CD4-positive, alpha-beta T cell treated with Interleukin-17A for 1 hour (primary cell): ENCODE measurements around the gene TLR9.
"Not testable (repeated sequence)": the region's sequence is repeated elsewhere in the genome, so short reads cannot be mapped to it uniquely, and the experiment has no call there.

Experiments used
- DNase-seq: peaks from one replicate; pipeline ENCODE4 v3.0.0-alpha.2; 2020

The TLR9 gene

DNA sequence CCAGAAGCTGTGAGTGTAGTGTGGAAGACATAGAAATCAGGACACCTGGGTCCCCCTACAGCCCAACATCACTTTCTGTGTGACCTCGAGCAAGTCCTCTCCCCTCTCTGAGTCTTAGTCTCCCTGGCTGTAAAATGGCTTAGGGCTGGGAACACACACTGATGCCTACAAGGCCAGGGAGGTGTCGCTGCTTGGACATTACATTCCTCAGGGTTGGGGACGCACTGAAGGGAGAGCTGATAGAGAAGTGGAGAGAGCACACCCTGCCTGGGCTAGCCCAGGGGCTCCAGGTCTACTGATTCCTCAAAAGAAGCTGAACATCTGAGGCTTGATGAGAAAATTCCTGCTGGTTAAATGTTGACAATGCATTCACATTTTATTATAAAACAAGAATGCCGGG, 33.8 kb downstream of the TLR9 start:
- no peak for DNase-seq

DNA sequence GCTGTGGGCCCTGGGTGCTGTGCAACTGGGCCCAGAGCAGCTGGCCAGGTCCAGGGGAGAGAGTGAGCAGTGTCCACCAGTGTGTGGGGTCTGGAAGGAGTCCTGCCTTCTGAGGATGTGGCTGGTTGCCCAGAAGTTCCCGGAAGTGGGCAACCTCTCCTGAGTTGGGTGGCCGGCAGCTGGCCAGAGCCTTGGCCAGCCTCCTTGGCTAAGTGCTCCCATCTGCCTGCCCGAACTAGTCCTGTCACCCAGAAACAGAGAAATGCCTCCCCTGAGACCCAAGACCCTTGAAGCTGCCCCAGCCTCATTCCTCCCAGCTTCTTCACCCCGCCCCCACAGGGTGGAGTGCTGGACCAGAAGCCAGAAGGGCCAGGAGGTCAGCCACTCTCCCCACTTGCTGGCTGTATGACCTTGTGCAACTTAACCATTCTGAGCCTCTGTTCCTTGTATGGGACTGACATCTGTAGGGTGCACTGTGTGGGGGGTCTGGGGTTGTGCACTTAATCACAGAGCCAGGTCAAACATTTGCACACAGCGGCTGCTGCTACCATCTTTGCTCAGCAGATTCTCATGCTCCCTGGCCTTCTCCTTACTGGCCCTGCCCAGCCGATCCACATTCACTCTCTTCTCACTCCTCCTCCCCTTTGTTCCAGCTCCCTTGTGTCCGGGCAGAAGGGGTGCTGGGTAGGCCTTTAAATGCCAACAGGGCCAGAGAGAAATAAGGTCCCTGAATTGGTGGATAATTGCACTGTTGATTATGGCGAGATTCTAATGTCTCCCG, 35.0 kb downstream of the TLR9 start:
- DNase-seq = no peak

DNA sequence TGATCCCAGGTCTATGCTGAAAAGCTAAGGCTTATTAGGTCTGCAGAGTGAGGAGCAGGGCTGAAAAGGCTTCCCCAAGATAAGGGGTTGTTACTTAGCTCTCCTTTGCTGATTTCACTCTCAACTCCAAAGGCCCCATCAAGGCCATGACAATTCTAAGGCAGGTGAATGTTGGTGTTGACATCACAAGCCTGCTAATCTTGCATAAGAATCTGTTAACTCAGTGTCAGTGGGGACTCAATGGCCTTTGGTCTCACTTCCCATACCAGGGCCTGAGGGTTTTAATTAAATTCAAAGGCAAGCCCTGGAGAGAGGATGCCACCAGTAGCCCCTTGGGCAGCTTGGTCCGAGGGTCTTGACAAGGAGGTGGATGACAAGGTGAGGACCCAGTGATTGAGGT, 36.9 kb downstream of the TLR9 start:
- no peak for DNase-seq

DNA sequence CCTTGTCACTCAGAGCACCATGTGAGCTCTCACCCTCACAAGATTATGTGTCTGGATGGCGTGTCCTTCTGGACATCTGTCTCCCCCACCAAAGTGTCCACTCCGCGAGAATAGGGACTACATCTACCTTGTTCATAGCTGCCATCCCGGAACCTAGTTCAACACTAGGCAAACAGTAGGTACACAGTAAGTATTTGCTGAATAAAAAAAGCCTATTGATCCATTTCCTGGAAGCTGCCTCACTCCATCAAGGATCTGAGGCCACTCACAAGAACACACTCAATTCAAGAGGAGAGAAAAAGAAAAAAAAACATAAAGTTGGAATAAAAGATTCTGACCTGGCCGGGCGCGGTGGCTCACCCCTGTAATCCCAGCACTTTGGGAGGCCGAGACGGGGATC, 38.7 kb downstream of the TLR9 start:
- DNase-seq = no peak

DNA sequence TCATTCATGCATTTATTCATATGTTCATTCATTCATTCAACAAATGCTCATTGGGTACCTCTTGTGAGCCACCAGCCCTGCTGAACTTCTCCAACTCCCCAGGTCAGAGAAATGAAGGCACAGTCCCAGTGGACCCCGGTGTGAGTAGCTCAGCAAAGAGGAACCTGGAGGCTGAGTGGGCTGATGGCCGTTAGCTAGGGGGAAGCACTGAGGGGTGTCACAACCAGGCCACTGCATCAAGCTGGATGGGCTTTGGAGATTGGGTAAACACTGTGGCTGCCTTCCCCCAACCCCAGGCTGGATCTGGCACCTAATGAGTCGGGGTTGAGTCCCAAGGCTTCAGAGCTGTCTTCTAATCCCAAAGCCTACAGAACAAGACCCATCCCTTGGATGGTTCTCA, 39.6 kb downstream of the TLR9 start:
- no peak for DNase-seq

DNA sequence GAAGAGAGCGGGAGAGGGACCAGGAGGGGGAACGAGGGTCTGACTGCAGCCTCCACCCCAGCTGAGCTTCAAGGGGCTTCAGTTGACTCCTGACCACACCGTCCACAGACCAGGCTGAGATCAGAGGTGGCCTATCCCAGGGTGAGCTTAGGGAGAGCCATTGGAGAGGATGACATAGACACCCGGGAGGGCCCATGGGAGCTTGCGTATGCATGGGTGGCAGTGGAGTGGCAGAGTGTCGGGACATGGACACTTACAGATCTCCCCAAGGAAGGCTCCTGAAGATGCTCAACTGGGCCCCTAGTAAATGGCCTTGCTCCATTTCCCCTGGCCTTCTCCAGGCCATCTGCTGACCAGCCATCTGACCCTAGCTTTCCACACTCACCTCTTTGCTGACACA, 40.1 kb downstream of the TLR9 start:
- no peak for DNase-seq

DNA sequence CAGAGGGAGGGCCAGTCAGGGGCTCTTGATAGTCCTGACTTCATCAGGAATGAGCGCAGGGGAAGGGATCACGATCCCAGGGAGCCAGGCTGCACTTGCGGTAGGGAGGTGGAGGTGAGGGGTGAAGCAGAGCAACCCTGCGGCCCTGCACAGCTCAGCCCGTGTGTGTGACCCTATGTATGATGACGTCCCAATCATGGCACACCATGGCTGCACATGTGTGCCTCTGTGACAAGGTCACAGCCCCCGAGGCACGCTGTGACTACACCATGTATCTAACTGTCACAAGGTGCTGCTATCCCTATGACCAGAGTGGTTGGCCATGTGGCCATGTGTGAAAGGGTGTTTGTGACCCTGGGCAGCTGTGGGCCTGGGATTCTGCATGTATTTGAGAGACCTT, 40.8 kb downstream of the TLR9 start:
- no peak for DNase-seq

DNA sequence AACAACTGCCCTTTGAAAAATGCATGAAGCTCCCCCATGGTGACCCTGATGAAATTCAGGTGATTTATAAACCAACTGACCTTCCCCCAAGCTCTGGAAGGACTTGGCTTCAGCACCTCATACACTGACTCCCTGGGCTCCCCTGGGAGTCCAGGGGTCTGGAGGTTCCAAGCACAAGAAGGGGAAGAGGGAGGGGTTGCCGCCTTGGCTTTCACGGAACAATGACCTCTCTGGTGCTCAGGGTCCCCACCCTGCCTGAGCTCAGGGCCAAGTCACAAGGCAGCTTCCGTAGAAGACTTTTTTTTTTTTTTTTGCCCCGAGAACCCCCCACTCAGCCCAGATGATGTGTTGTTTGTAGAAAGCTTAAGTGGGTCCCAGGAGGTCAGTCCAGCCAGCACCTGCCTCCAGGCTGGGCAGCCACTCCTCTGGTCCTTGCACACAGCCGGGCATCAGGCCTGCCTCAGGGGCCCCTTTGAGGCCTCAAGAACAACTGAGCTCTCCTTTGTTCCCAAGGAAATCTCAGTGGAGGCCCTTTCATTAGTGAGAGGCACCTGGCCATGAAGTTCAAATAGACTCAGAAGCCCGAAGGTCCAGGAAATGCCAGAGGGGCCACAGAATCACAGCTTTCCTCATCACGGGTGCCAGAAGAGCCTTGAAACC, 41.5 kb downstream of the TLR9 start:
- no peak for DNase-seq

DNA sequence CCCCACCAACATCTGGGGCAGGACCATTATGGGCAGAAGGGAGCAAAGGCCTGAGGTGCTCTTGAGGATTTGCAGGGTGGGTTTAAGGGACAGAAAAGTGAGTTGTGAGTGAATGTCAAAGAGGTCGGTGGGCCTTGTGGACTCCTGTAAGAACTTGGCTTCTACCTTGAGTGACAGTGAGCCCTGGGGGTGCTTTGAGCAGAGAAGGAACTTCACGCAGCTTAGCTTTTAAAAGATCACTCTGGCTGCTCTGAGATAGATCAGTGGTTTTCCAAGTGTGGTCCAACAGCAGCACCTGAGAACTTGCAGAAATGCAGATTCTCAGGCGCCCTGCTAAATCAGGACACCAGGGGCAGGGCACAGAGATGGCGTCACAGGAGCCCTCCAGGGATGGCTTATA, 42.8 kb downstream of the TLR9 start:
- DNase-seq = no peak

DNA sequence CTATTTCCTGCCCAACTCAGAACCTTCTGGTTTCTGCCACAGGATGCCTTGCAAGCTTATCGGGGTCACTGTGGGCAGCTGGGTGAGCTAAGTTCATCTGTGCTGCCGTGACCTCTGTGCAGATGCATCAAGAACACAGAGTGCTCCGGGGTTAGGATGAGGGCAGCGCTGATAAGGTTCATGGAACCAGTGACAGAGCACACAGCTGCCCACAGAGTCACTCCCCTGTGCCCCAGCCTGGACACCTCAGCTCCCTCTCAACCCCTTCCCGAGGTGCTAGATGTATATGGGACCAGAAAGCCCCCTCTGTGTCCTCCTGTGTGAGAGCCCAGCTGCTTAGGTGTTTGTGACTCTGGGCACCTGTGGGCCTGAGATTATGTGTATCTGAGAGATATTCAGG, 43.2 kb downstream of the TLR9 start:
- no peak for DNase-seq

DNA sequence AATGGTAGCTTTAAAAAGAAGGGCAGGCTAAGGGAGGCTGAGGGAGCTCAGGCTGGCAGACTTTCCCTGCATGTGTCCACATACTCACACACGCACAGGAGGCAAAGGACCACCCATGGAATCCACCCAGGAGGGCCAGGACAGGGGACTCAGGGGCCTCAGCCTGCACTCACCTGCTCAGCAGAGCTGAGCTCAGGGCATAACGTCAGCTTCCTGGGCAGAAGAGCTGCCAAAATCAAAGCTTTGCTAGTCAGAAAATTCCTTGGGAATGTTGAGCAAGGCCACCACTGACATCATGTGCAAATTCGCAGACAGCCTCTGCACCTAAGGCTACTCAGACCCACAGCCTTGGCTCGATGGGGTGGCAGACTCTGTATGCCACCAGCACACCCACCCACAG, 43.9 kb downstream of the TLR9 start:
- DNase-seq = no peak

DNA sequence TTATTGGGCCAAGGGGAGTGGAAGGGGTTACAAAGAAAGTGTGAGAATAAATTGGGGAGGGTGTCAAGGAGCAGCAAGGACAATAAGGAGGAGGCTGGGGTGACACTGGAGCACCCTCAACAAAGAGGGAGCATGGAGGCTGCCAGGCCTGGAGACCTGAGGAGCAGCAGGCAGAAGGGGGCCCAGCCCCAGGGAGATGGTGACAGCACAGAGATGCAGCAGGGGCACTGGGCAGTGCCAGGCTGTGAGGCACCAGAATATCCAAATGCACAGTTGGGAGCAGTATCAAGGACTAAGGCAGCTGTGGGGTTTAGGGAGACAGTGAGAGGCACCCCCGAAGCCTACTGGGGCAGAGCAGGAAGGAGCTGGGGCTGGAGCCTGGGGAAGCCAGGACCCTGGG, 46.9 kb downstream of the TLR9 start:
- DNase-seq = no peak

DNA sequence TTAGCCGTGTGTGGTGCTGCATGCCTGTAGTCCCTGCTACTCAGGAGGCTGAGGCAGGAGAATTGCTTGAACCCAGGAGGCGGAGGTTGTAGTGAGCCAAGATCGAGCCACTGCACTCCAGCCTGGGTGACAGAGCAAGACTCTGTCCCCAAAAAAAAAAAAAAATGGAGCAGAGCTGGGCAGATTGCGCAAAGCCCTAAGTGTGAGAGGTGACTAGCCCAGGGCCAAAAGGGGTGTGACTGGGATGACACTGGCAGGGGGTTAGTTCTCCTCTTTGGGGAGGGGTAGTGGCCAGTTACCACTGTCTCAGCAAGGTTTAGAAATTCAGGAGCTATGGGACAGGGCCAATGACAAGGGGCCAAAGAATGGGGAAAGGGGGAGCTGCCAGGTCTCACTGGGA, 47.3 kb downstream of the TLR9 start:
- DNase-seq = not testable (repeated sequence)

DNA sequence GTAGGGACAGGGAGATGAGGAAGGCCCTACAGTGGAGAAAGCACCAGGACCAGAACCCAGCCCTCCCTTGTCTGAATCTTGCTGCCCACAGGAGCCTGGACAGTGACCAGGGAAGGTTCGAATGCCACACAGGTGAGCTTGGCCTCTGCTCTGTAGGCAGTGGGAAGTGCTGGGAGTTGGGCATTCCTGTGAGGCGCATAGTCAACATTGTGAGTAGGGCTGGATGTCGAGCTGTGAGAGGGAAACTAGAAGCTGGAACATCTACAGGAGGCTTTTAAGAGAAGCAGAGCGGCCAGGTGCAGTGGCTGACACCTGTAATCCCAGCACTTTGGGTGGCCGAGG, 47.8 kb downstream of the TLR9 start:
- DNase-seq = no peak

DNA sequence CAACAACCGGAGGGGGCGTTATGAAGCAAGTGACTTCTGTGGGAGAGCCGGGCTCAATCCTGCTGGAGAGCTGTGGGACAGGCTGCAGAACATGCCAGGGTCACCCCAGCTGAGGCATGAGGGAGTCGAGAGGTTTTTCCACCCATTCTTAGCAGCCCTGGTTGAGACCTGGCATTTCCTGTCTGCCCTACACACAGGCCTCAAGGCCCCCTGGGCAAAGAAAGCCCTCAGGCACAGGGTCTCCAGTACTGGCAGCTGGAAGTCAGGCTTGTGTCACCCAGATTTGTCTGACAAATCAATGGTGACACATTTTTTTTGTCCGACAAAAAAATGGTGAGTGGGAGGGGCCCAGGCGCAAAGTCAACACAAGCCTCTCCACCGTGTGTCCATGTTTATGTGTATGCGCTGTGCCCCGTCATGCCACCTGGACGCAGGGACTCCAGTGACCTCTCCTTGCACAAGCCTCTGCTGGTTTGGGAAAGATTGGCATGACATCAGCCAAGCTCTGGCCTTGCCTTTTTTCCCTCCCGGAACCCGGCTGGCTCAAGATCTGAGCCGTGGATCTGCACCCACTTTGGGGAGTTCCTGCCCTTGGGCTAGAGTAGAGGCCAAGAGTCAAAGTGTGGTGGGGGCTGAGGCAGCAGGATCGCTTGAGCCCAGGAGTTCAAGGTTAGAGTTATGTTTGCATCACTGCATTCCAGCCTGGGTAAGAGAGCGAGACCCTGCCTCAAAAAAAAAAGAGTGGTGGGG, 48.3 kb downstream of the TLR9 start:
- no peak for DNase-seq

DNA sequence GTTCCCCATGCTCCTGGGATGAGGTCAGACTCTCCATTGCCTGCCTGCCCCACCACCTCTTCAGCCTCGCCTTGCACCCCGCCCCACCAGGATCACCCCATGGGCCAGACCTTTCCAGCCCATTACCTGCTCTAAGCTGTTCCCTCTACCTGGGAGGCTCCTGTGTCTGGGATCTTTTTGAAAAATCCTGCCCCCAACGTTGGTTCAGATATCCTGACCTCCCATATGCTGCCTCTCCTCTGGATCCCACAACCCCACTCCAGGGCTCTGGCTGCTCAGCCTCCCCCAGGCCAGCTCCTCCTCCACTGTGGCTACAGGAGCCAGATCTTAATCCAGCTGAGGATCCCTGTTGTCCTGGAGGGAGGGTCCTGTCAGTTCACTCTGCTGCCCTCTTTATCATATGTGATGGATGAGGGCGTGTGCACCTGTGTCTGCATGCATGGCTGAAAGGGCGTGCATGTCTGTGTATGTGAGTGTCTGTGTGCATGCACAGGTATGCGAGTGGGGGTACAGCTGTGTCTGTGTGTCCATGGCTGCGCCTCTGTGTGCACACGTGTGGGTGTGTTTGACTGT, 49.2 kb downstream of the TLR9 start:
- no peak for DNase-seq

DNA sequence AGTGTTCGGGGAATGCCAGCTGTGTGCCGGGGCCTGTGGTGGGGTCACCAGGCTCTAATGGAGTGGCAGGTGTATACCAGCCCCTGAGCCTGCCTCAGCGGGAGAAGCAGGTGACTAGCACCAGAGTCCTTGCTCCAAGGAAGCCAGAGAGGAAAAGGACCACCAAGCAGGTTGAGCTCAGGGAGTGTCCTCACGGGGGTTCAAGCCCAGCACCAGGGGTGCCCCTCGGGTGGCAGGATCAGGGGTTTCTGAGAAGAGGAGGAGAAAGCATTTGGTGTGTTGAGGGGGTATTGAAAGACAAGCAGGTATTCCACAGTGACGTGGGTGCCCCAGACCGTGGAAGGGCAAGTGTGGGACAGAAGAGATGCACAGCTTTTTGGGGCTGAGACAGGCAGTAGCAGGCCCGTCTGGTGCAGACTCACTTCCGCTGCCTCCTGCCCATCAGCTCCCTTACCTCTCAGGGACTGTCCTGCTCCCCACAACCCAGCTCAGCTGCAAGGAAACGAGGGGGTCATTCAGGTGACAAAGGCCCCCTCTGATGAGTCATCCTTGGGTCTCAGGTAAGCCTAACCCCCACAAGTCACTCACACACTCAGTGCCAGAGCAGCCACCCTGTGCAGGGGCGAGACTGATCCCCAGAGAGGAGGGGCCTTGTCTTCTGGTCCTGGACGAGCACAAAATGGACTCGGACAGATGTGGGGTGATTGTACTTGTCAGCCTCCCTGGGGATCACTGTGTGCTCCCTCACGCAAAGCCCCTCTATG, 49.8 kb downstream of the TLR9 start:
- DNase-seq = no peak

DNA sequence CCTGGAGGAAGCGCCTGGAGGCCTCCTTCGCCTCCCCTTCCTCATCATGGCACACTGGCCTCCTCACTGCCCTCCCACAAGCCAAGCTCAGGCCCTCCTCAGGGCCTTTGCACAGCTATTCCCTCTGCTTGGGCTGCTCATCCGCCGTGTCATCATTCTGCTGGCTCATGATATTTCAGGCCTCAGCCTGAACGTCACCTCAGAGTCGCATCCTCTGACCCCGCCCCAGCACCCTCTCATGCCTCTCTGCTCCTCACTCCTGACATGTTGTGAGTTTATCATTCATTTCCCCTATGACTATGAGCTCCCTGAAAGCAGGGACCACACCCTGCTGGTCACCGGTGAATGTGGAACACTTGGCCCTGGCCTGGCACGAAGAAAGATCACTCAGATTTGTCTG, 50.5 kb downstream of the TLR9 start:
- DNase-seq = no peak

DNA sequence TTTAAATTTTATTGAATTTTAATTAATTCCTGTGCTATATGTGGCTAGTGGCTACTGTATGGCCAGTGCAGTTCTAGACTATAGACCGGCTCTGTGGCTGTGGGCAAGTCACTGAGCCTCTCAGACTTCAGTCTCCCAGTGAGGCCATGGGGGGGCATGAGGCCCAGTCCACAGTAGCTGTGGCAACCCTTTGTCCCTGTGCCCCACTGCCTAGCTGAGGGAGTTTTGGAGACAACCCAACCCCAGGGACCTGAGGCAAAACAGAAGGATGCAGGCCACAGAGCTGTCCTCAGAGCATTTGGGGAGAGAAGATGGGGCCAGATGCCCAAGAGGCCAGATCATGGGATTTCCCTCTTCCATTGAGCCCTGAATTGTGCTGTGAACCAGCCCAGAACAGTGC, 52.3 kb downstream of the TLR9 start:
- DNase-seq = no peak

DNA sequence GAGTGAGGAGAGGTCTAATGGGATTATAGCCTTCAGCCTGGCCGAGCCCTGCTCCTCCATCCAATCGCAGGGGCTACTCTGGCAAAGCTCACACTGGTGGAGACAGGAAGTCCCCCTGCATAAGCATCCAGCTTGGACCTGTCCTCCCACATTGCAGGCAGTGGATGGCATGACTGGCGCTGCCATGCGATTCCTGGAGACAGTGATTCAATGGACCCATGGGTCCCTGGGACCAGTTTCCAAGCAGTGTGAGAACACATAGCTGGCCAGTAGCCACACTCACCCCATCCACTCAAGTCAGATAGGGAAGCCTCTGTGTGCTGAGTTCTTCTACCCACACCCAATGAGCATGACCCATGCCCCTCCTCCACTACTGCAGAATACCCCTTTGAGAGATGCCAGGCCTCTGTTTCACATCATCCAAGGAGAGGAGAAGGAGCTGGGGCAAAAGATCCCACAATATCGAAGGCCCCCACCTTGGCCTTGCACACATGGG, 53.1 kb downstream of the TLR9 start:
- no peak for DNase-seq

DNA sequence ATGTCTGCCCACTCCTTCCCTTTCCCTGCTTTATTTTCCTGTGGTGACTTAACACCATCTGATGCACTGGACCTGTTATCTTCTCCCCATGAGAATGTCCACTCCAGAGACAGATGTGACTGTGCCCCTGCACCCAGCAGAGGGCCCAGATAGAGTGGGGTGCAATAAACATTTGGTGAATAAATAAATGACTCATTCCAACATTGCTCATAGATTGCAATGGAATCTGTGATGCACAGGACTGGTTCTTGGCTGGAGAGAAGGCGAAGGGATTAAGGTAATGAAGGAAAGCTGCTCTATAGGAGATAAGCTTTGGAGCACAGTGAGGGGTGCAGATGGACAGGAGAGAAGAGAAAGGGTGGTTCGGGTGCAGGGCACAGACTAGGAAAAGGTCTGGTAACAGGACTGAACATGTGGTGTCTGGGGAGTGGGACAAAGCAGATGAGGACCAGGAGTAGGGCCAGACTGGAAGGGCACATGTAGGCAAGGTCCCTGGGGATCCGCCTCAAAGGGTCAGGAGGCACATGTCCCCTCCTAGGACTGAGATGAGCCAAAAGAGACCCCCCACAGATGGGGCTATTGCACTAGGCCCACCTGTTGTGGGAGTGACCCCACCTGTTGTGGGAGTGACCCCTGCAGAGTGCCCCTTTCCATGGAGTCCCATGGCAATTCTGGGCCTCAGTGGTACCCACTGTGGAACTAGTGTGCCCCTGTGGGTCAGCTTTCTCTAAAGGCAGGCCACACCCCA, 53.8 kb downstream of the TLR9 start:
- DNase-seq = no peak
